H1 (cell line): Measurements from ENCODE around the gene SH3GL2. TPM values are rescaled to one million over a fixed set of nuclear protein-coding genes. Genes with fewer than 3 reads are reported as not detected.

Experiments
- CTCF ChIA-PET: fragments of 300-600 bp; sonication (Branson Sonifier 250); formaldehyde crosslinking; loops from one replicate; lab custom pipeline; 2021; ENCODE audit not compliant: partially characterized antibody; lab: Charles Lee
- POLR2A ChIA-PET: fragments of 300-600 bp; sonication (Branson Sonifier 250); formaldehyde crosslinking; loops from one replicate; lab custom pipeline; 2021; ENCODE audit warnings: inconsistent platforms; ENCODE audit not compliant: partially characterized antibody; lab: Charles Lee
- DNase-seq, 2 experiments: peaks; one replicate each; pipeline versions ENCODE4 v3.0.0 to v3.0.0-alpha.2; 2010 to 2022; ENCODE audit warnings: low spot score in 2 of 2, low read depth in 1 of 2, mixed read lengths in 1 of 2
- FAIRE-seq: peaks from 2 replicates; lab custom pipeline; 2011; peaks lifted over from hg19 to GRCh38; lab: Jason Lieb, UNC
- H2AFZ ChIP-seq: 2 replicates; pipeline ENCODE4 v1.8.1; 2012; ENCODE audit warnings: low read length, inconsistent platforms
- H2AK5ac ChIP-seq: 2 replicates; pipeline ENCODE4 v1.6.1; 2013; ENCODE audit warnings: low read depth, low read length
- H2BK120ac ChIP-seq: replicated peaks from 2 replicates; pipeline ENCODE3; 2013; ENCODE audit warnings: low read depth, low read length, inconsistent platforms
- H2BK12ac ChIP-seq: 2 replicates; pipeline ENCODE4 v1.6.1; 2013; ENCODE audit warnings: low read depth, low read length
- H2BK15ac ChIP-seq: 2 replicates; pipeline ENCODE4 v1.6.1; 2013; ENCODE audit warnings: low read length
- H2BK20ac ChIP-seq: 2 replicates; pipeline ENCODE4 v1.6.1; 2013; ENCODE audit warnings: low read length
- H2BK5ac ChIP-seq: 2 replicates; pipeline ENCODE4 v1.6.1; 2013; ENCODE audit warnings: low read depth, low read length
- H3K14ac ChIP-seq: 2 replicates; pipeline ENCODE4 v1.6.1; 2013; ENCODE audit warnings: inconsistent platforms; ENCODE audit not compliant: insufficient read length
- H3K18ac ChIP-seq: 2 replicates; pipeline ENCODE4 v1.6.1; 2013; ENCODE audit warnings: low read length; ENCODE audit errors: extremely low read depth
- H3K23ac ChIP-seq: 2 replicates; pipeline ENCODE4 v1.6.1; 2013; ENCODE audit warnings: inconsistent platforms; ENCODE audit not compliant: insufficient read length
- H3K23me2 ChIP-seq: 2 replicates; pipeline ENCODE4 v1.6.1; 2013; ENCODE audit warnings: low read depth, low read length
- H3K27ac ChIP-seq: 2 replicates; pipeline ENCODE4 v1.6.1; 2011; ENCODE audit warnings: low read depth, low read length, inconsistent platforms
- H3K27me3 ChIP-seq, 4 experiments: replicated peaks in 1 of 4; 1 replicate in 1 of 4; 2 replicates in 3 of 4; pipeline versions ENCODE4 v1.6.1 to v1.8.1; 2011 to 2013; ENCODE audit warnings: low read length in 3 of 4, mild to moderate bottlenecking in 3 of 4, inconsistent platforms in 2 of 4, mixed read lengths in 2 of 4, moderate library complexity in 1 of 4; ENCODE audit not compliant: control insufficient read depth in 3 of 4, insufficient read depth in 3 of 4; ENCODE audit errors: extremely low read depth in 1 of 4
- H3K36me3 ChIP-seq, 4 experiments: 2 replicates each; pipeline versions ENCODE4 v1.6.1 to v1.8.1; 2011 to 2013; ENCODE audit warnings: mild to moderate bottlenecking in 4 of 4, low read length in 3 of 4, moderate library complexity in 2 of 4, control low read depth in 1 of 4, inconsistent platforms in 1 of 4; ENCODE audit not compliant: insufficient read depth in 4 of 4, control insufficient read depth in 2 of 4
- H3K4ac ChIP-seq: replicated peaks from 2 replicates; pipeline ENCODE3; 2013; ENCODE audit warnings: low read length, low read depth, mixed read lengths, inconsistent platforms; ENCODE audit not compliant: insufficient read length
- H3K4me1 ChIP-seq, 4 experiments: replicated peaks in 1 of 4; 1 replicate in 1 of 4; 2 replicates in 3 of 4; pipeline versions ENCODE4 v1.6.1 to v1.8.1; 2011 to 2013; ENCODE audit warnings: low read length in 3 of 4, inconsistent platforms in 2 of 4, mixed read lengths in 1 of 4; ENCODE audit not compliant: insufficient read depth in 4 of 4, control insufficient read depth in 3 of 4
- H3K4me2 ChIP-seq, 2 experiments: 2 replicates each; pipeline versions ENCODE4 v1.6.1 to v1.8.1; 2011 to 2013; ENCODE audit warnings: low read depth in 2 of 2, low read length in 2 of 2, control low read depth in 1 of 2, inconsistent platforms in 1 of 2, mild to moderate bottlenecking in 1 of 2; ENCODE audit not compliant: insufficient read depth in 1 of 2
- H3K4me3 ChIP-seq, 4 experiments: fragments of 200-600, 300-600 bp in 1 of 4; sonication (generic), shearing (Covaris generic), sonication (Bioruptor Twin) in 1 of 4; 2 replicates each; pipeline versions ENCODE4 v1.5.1 to v1.8.1; 2011 to 2016; ENCODE audit warnings: low read length in 4 of 4, low read depth in 3 of 4, control low read depth in 2 of 4, inconsistent platforms in 2 of 4, mild to moderate bottlenecking in 2 of 4, mixed read lengths in 1 of 4, moderate library complexity in 1 of 4; ENCODE audit not compliant: insufficient read depth in 2 of 4; ENCODE audit errors: extremely low read depth in 1 of 4
- H3K56ac ChIP-seq: replicated peaks from 2 replicates; pipeline ENCODE3; 2013; ENCODE audit warnings: low read depth, mild to moderate bottlenecking, mixed read lengths, low read length, inconsistent platforms; ENCODE audit not compliant: insufficient read length
- H3K79me1 ChIP-seq: 2 replicates; pipeline ENCODE4 v1.6.1; 2013; ENCODE audit warnings: low read depth, low read length, control low read depth
- H3K79me2 ChIP-seq, 2 experiments: 2 replicates each; pipeline versions ENCODE4 v1.6.1 to v1.8.1; 2012 to 2013; ENCODE audit warnings: low read length in 2 of 2, mild to moderate bottlenecking in 2 of 2, inconsistent platforms in 1 of 2; ENCODE audit not compliant: insufficient read depth in 2 of 2, control insufficient read depth in 1 of 2
- H3K9ac ChIP-seq, 4 experiments: replicated peaks in 1 of 4; 1 replicate in 1 of 4; 2 replicates in 3 of 4; pipeline versions ENCODE4 v1.6.1 to v1.8.1; 2011 to 2013; ENCODE audit warnings: low read depth in 3 of 4, low read length in 3 of 4, control low read depth in 2 of 4, mild to moderate bottlenecking in 2 of 4, moderate library complexity in 2 of 4, inconsistent platforms in 1 of 4; ENCODE audit errors: extremely low read depth in 1 of 4
- H3K9me3 ChIP-seq, 2 experiments: 2 replicates each; pipeline versions ENCODE4 v1.6.1 to v1.8.1; 2012 to 2013; ENCODE audit warnings: mild to moderate bottlenecking in 2 of 2, moderate library complexity in 2 of 2, control low read depth in 1 of 2, inconsistent platforms in 1 of 2, low read depth in 1 of 2, low read length in 1 of 2, mixed read lengths in 1 of 2; ENCODE audit not compliant: insufficient read depth in 2 of 2
- H4K20me1 ChIP-seq, 2 experiments: replicated peaks in 1 of 2; 2 replicates each; pipeline versions ENCODE3 to v1.8.1; 2011 to 2013; ENCODE audit warnings: inconsistent platforms in 2 of 2, low read length in 2 of 2, mild to moderate bottlenecking in 1 of 2; ENCODE audit not compliant: insufficient read depth in 2 of 2, control insufficient read depth in 1 of 2
- H4K5ac ChIP-seq: 2 replicates; pipeline ENCODE4 v1.6.1; 2013; ENCODE audit warnings: low read length, low read depth, mixed read lengths, inconsistent platforms; ENCODE audit not compliant: insufficient read length
- H4K8ac ChIP-seq: 2 replicates; pipeline ENCODE4 v1.8.0; 2013; ENCODE audit warnings: mild to moderate bottlenecking, moderate library complexity, low read length, inconsistent platforms; ENCODE audit not compliant: insufficient read depth; ENCODE audit errors: extremely low read depth
- H4K91ac ChIP-seq: replicated peaks from 2 replicates; pipeline ENCODE3; 2013; ENCODE audit warnings: low read length, mixed read lengths, inconsistent platforms; ENCODE audit not compliant: insufficient read length
- ASH2L ChIP-seq: fragments of 200-600, 300-600 bp; sonication (generic); IDR thresholded peaks from one replicate; pipeline ENCODE4 v1.7.1; 2017; ENCODE audit warnings: low read length
- CBX8 ChIP-seq: fragments of 300-800, 300-1000 bp; sonication (generic); IDR thresholded peaks from 2 replicates; pipeline ENCODE4 v1.7.1; 2016; ENCODE audit warnings: low read depth, low read length, borderline replicate concordance
- EP300 ChIP-seq, 2 experiments: IDR thresholded peaks; 1 replicate in 1 of 2; 2 replicates in 1 of 2; pipeline ENCODE4 v1.6.1; 2011 to 2012; ENCODE audit warnings: low read depth in 2 of 2, low read length in 2 of 2, mild to moderate bottlenecking in 2 of 2, borderline replicate concordance in 1 of 2, inconsistent platforms in 1 of 2, moderate library complexity in 1 of 2
- TCF12 ChIP-seq: IDR thresholded peaks from 2 replicates; pipeline ENCODE4 v1.6.1; 2011; ENCODE audit warnings: low read depth, mild to moderate bottlenecking, low read length
- WGBS, 2 experiments: shearing (Covaris generic) in 1 of 2; methylation state at CpG; one replicate each; pipeline versions ENCODE4 v1.1.6 to v1.1.7; 2013 to 2015; ENCODE audit warnings: low lambda C conversion rate in 2 of 2, mixed read lengths in 2 of 2, inconsistent platforms in 1 of 2, low coverage in 1 of 2, missing lambda C conversion rate in 1 of 2; ENCODE audit not compliant: insufficient replicate concordance in 2 of 2, insufficient coverage in 1 of 2, insufficient read length in 1 of 2; ENCODE audit errors: extremely low coverage in 1 of 2, missing lambda C conversion rate in 1 of 2; 5-methylcytosine and 5-hydroxymethylcytosine counted together
- polyA plus RNA-seq, 7 experiments: library from polyadenylated mRNA; depleted of rRNA in 3 of 7; stranded (reverse) in 5 of 7; unstranded in 2 of 7; fragments of >200 nt in 5 of 7; fragments of 200-250 nt in 2 of 7; gene quantifications; 1 replicate in 5 of 7; 2 replicates in 1 of 7; 4 replicates in 1 of 7; pipeline versions ENCODE4 v1.2.1 to v1.2.3, GENCODE V29; 2011 to 2013; ENCODE audit warnings: missing spikeins in 2 of 7, mixed read lengths in 2 of 7
- total RNA-seq: library from RNA; stranded (reverse); fragmentation: NEBNext Ultra II Directional; extraction: Animal tissue kit (Norgen Biotek cat#: 25700); gene quantifications from 2 replicates; pipeline ENCODE4 v1.2.1, GENCODE V29; 2021
- TF ChIP-seq, protein P1 (sequence below): IDR thresholded peaks from 2 replicates; pipeline ENCODE4 v1.6.1; 2012; ENCODE audit warnings: inconsistent platforms
- TF ChIP-seq, protein P2 (sequence below): IDR thresholded peaks from 2 replicates; pipeline ENCODE4 v1.6.1; 2012; ENCODE audit warnings: low read length, inconsistent platforms
- TF ChIP-seq, protein P3 (sequence below): IDR thresholded peaks from 2 replicates; pipeline ENCODE4 v1.6.1; 2012; ENCODE audit warnings: inconsistent platforms

SH3GL2 gene
- total and polyA plus RNA-seq, 2 of the 8 experiments (the other 6 are each of a cell fraction or from before 2014, with no cell fraction given): 4.7 to 5.3 TPM

DNA sequence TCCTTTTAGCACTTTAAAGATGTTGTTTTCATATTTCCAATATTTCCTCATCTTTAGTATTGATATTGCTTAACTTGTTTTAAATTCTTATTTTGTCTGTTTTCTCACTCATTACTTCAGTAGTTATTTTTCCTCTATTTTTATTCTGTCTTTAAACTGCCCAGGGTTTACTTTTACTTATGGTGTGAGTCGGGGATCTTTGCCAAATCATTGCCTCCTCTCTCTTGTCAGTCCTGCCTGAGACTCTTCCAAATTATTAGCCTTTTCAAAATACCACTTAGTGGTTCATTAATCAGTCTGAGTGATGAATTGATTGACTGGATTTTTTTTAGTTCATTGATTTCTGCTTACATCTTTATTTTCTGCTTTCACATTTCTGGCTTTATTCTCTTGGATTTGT lies 72.9 kb downstream of the SH3GL2 start:
- Histone ChIP-seq H2BK12ac (no peak overlapping the region), H4K91ac (no peak overlapping the region), H2BK5ac (no peak overlapping the region), H2BK120ac (no peak overlapping the region), H3K79me1 (no peaks in the 10 kb centered on the region), H3K9ac (no peak overlapping the region), H2BK20ac (no peak overlapping the region), H3K4me3 (no peak overlapping the region), H2BK15ac (no peak overlapping the region), H3K14ac (no peak overlapping the region), H2AFZ (no peak overlapping the region), H3K4me1 (no peaks in the 10 kb centered on the region), H3K9me3 (no peaks in the 10 kb centered on the region), H4K8ac (no peak overlapping the region), H3K4me2 (no peak overlapping the region), H3K23me2 (no peaks in the 10 kb centered on the region), H3K4ac (no peak overlapping the region), H3K27me3 (no peaks in the 10 kb centered on the region), H2AK5ac (no peak overlapping the region), H3K36me3 (no peaks in the 10 kb centered on the region), H4K20me1 (no peaks in the 10 kb centered on the region), H3K18ac (no peak overlapping the region), H3K79me2 (no peaks in the 10 kb centered on the region), H3K27ac (no peak overlapping the region), H3K56ac (no peak overlapping the region), H3K23ac (no peak overlapping the region), H4K5ac (no peak overlapping the region)
- ChIA-PET CTCF (no interaction called here), POLR2A (no interaction called here)
- no peak for TF ChIP-seq CBX8
- no peak for TF ChIP-seq TCF12
- TF ChIP-seq, protein P1, sequence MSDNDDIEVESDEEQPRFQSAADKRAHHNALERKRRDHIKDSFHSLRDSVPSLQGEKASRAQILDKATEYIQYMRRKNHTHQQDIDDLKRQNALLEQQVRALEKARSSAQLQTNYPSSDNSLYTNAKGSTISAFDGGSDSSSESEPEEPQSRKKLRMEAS: no peak
- TF ChIP-seq, protein P2, sequence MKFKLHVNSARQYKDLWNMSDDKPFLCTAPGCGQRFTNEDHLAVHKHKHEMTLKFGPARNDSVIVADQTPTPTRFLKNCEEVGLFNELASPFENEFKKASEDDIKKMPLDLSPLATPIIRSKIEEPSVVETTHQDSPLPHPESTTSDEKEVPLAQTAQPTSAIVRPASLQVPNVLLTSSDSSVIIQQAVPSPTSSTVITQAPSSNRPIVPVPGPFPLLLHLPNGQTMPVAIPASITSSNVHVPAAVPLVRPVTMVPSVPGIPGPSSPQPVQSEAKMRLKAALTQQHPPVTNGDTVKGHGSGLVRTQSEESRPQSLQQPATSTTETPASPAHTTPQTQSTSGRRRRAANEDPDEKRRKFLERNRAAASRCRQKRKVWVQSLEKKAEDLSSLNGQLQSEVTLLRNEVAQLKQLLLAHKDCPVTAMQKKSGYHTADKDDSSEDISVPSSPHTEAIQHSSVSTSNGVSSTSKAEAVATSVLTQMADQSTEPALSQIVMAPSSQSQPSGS: no peak
- TF ChIP-seq EP300 (IDR thresholded peaks at IDR 0.05; ENCODE audit: borderline replicate concordance in 1 of 2, low read depth in 2 of 2, low read length in 2 of 2): no peak
- TF ChIP-seq, protein P3, sequence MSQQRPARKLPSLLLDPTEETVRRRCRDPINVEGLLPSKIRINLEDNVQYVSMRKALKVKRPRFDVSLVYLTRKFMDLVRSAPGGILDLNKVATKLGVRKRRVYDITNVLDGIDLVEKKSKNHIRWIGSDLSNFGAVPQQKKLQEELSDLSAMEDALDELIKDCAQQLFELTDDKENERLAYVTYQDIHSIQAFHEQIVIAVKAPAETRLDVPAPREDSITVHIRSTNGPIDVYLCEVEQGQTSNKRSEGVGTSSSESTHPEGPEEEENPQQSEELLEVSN: no peak
- TF ChIP-seq ASH2L: no peak
- WGBS, 2 experiments: 81% methylated on average over 1 of the region's 1 CpG; no CpG with 5 or more reads in 1 of the 2 experiments
- FAIRE-seq (no peak), DNase-seq (no peak)
